Measurements from ENCODE around the gene EBF3.

DNA sequence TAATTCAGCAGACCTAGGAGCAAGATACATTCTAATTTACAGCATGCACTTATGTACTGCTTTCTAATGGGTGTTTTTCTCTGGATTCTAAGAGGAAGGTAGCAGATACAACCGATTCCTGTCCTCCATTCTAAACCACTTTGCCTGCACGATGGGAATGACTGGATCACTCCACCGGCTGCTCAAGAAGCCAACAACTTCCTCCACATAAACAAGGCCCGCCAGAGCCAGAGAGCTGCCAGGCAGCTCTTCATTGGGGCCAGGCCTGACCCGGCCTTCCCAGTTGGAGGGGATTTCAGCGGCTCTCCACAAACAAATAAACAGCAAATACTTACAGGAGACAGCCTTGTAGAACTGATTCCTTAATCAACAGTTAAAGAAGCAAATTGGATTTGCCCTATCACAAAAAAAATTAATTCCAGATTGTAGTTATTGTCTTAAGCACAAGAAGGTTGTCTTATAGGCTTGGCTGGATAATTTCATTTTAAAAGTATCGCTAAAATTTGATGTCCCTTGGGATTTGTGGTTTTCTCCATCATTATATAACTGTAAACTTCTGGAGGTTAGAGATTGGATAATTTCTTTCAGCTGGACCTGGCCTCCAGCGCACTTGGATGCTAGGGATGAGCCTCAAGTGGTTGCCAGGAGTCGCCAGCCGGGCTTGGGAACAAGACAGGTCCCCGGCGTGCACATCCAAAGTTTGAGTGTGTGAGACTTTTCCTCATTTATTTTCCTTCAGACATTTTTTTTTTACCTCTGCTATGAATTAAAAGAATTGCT is 20.9 kb downstream of the EBF3 start:
- TF ChIP-seq, protein P1, sequence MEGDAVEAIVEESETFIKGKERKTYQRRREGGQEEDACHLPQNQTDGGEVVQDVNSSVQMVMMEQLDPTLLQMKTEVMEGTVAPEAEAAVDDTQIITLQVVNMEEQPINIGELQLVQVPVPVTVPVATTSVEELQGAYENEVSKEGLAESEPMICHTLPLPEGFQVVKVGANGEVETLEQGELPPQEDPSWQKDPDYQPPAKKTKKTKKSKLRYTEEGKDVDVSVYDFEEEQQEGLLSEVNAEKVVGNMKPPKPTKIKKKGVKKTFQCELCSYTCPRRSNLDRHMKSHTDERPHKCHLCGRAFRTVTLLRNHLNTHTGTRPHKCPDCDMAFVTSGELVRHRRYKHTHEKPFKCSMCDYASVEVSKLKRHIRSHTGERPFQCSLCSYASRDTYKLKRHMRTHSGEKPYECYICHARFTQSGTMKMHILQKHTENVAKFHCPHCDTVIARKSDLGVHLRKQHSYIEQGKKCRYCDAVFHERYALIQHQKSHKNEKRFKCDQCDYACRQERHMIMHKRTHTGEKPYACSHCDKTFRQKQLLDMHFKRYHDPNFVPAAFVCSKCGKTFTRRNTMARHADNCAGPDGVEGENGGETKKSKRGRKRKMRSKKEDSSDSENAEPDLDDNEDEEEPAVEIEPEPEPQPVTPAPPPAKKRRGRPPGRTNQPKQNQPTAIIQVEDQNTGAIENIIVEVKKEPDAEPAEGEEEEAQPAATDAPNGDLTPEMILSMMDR (IDR thresholded peaks at IDR 0.05), result no peak
- no peak for TF ChIP-seq POLR2A (IDR thresholded peaks at IDR 0.05)
